ENCODE data around the gene BUD13. TPM values are rescaled to one million over a fixed set of nuclear protein-coding genes. Genes with fewer than 3 reads are reported as not detected.
A peak's percentile ranks its signal among the peaks of the same experiment; 100 is the strongest.

The BUD13 gene
- total RNA-seq (2014; rRNA removed; shearing (Covaris generic)) (17.6 and 24.8 TPM in 2 replicates), polyA plus RNA-seq (2016; fragmentation: Nextera tagmentation; extraction: Ambion mirVana) (13.4 and 17.0 TPM in 2 replicates)
- long read RNA-seq, transcript BUD13-201 (10 exons, 2,196 nt), result major isoform, 20 of 23 reads
- long read RNA-seq, partial matches to known transcripts, result 2 of 23 reads
- long read RNA-seq, other reads (novel, unspliced or antisense), result 1 of 23 reads

- H3K4me1 ChIP-seq (ENCODE audit: insufficient read depth), result peaks cover 20% of the 10 kb centered on the region
- peaks cover 6% of the 10 kb centered on the region; the same call in 1 of the 2 replicates for H3K36me3 ChIP-seq (ENCODE audit: insufficient read depth)
- H3K4me2 ChIP-seq, result peak within 1 kb of the TSS; percentile 87
- peaks cover 41% of the 10 kb centered on the region for H3K36me3 Mint-ChIP-seq (ENCODE audit: low read depth)
- peaks cover 34% of the 10 kb centered on the region for H3K79me2 ChIP-seq (replicated peaks; ENCODE audit: insufficient read depth)
- peak within 1 kb of the TSS; percentile 76 for H3K4me3 ChIP-seq
- H4K20me1 ChIP-seq (replicated peaks; ENCODE audit: insufficient read depth), result no peaks in the 10 kb centered on the region
- no peaks in the 10 kb centered on the region for H3K27me3 ChIP-seq (ENCODE audit: insufficient read depth)
- peak within 1 kb of the TSS; percentile 92 for H2AFZ ChIP-seq
- ATAC-seq, result peak; percentile 95
- H3K4me1 Mint-ChIP-seq, result peaks cover 20% of the 10 kb centered on the region
- DNase-seq (ENCODE audit: low spot score), result peak; percentile 96
- peak within 1 kb of the TSS; percentile 92 for H3K27ac Mint-ChIP-seq
- TF ChIP-seq ZNF114 (CRISPR knock-in tag; IDR thresholded peaks at IDR 0.05), result no peak
- TF ChIP-seq ETS1 (IDR thresholded peaks at IDR 0.05), result peak; percentile 76
- TF ChIP-seq POLR2AphosphoS5 (IDR thresholded peaks at IDR 0.05; ENCODE audit: low read depth), result peak; percentile 78
- TF ChIP-seq CREB1 (CRISPR knock-in tag; IDR thresholded peaks at IDR 0.05; ENCODE audit: low read depth), result peak; percentile 55
- H3F3A ChIP-seq (replicated peaks; ENCODE audit: low read depth), result 0 out of 2 replicates have a peak, but pooled peaks cover 5% of the 10 kb centered on the region
- peak within 1 kb of the TSS; percentile 91 for H3K27ac ChIP-seq (ENCODE audit: low read depth)
- peaks cover 4% of the 10 kb centered on the region for H3K27me3 Mint-ChIP-seq (ENCODE audit: insufficient read depth, low read depth, poor library complexity)
- peak within 1 kb of the TSS; percentile 94 for H3K4me3 Mint-ChIP-seq
- no peaks in the 10 kb centered on the region for H3K9me2 ChIP-seq (ENCODE audit: insufficient read depth)
- no peaks in the 10 kb centered on the region for H3K9me3 Mint-ChIP-seq
Observed at GRCh38 chr11:116772443-116773202, at the start of gene BUD13. TSS of gene BUD13 (minus strand) at chr11:116772987. CDS start at chr11:116772964, 23 bp downstream.

DNA sequence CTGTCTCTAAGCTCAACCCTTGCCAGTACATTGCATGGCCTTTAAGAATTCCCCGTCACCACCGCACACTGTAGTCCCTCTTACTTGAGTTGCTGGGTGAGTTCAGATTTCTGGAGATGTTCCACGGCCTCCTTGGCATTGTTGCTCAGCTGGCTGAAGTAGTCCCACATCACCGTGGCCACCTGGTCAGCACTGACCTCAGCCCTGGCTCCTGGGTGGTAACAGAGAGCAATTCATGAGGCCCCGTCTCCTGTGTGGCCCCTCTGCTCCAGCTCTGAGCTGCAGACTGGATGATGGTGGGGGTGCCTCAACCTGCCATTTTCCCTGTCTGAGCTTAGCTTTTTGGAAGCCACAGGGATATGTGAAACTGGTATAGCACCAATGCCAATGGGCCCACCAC lies 49.8 kb upstream of the BUD13 start:
- TF ChIP-seq CREB1 (CRISPR knock-in tag; IDR thresholded peaks at IDR 0.05; ENCODE audit: low read depth), result no peak
- TF ChIP-seq ZNF331 (CRISPR knock-in tag; IDR thresholded peaks at IDR 0.05; ENCODE audit: low read depth), result no peak
- TF ChIP-seq, protein P1, sequence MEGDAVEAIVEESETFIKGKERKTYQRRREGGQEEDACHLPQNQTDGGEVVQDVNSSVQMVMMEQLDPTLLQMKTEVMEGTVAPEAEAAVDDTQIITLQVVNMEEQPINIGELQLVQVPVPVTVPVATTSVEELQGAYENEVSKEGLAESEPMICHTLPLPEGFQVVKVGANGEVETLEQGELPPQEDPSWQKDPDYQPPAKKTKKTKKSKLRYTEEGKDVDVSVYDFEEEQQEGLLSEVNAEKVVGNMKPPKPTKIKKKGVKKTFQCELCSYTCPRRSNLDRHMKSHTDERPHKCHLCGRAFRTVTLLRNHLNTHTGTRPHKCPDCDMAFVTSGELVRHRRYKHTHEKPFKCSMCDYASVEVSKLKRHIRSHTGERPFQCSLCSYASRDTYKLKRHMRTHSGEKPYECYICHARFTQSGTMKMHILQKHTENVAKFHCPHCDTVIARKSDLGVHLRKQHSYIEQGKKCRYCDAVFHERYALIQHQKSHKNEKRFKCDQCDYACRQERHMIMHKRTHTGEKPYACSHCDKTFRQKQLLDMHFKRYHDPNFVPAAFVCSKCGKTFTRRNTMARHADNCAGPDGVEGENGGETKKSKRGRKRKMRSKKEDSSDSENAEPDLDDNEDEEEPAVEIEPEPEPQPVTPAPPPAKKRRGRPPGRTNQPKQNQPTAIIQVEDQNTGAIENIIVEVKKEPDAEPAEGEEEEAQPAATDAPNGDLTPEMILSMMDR (conservative IDR thresholded peaks at IDR 0.05; ENCODE audit: low read depth in 2 of 2), result no peak
- no peak for TF ChIP-seq EZH2 (IDR thresholded peaks at IDR 0.05; ENCODE audit: low read depth, unreplicated experiment)
- no peak for TF ChIP-seq STAT1 (IDR thresholded peaks at IDR 0.05; ENCODE audit: unreplicated experiment)
- no peak for TF ChIP-seq EZH2phosphoT487 (IDR thresholded peaks at IDR 0.05; ENCODE audit: unreplicated experiment)
- no peak for TF ChIP-seq POLR2AphosphoS5 (IDR thresholded peaks at IDR 0.05; ENCODE audit: low read depth)
- TF ChIP-seq ZNF114 (CRISPR knock-in tag; IDR thresholded peaks at IDR 0.05), result no peak
- no peak for TF ChIP-seq ZNF462 (CRISPR knock-in tag; IDR thresholded peaks at IDR 0.05)
- Histone ChIP-seq H3K27ac (ENCODE audit: low read depth) (no peak overlapping the region), H2AFZ (no peak overlapping the region), H3K36me3 (ENCODE audit: insufficient read depth) (no peaks in the 10 kb centered on the region), H3K27me3 (ENCODE audit: insufficient read depth) (no peaks in the 10 kb centered on the region), H3K79me2 (replicated peaks; ENCODE audit: insufficient read depth) (no peaks in the 10 kb centered on the region), H3K4me2 (no peak overlapping the region), H3K4me3 (no peak overlapping the region), H4K20me1 (replicated peaks; ENCODE audit: insufficient read depth) (no peaks in the 10 kb centered on the region), H3F3A (replicated peaks; ENCODE audit: low read depth) (no peaks in the 10 kb centered on the region), H3K9me2 (ENCODE audit: insufficient read depth) (0 out of 2 replicates have a peak, but pooled peaks cover 3% of the 10 kb centered on the region), H3K4me1 (ENCODE audit: insufficient read depth) (no peaks in the 10 kb centered on the region)
- DNase-seq (ENCODE audit: low spot score), result no peak
- Mint-ChIP-seq H3K36me3 (ENCODE audit: low read depth) (no peaks in the 10 kb centered on the region), H3K27me3 (ENCODE audit: insufficient read depth, low read depth, poor library complexity) (no peaks in the 10 kb centered on the region), H3K4me3 (no peak overlapping the region), H3K9me3 (no peaks in the 10 kb centered on the region), H3K27ac (no peak overlapping the region), H3K4me1 (peaks cover 5% of the 10 kb centered on the region; the same call in 2 of the 3 replicates)
- ATAC-seq, result no peak
